A673 (cell line): ENCODE measurements around the gene CYS1. TPM values are rescaled to one million over a fixed set of nuclear protein-coding genes. Genes with fewer than 3 reads are reported as not detected.

Source experiments
- BruUV-seq: library from RNA; stranded (reverse); fragments of 400-500 nt; replicated peaks from 2 replicates; lab custom pipeline; 2021; lab: Mats Ljungman, UMichigan
- CTCF ChIA-PET: fragments of 300-600 bp; sonication (Branson Sonifier 250); formaldehyde crosslinking; loops from one replicate; lab custom pipeline; 2022; ENCODE audit warnings: antibody characterized with exemption; lab: Charles Lee
- POLR2A ChIA-PET: fragments of 300-600 bp; sonication (Branson Sonifier 250); formaldehyde crosslinking; loops from one replicate; lab custom pipeline; 2022; ENCODE audit warnings: antibody characterized with exemption; ENCODE audit not compliant: low non-redundant PET; lab: Charles Lee
- DNase-seq: peaks from one replicate; pipeline ENCODE4 v3.0.0-alpha.2; 2015; ENCODE audit warnings: low spot score
- H3K27ac ChIP-seq: fragments of 200-600 bp; sonication (generic); 2 replicates; pipeline ENCODE4 v1.5.1; 2016; ENCODE audit warnings: mixed run types, low read depth, mild to moderate bottlenecking, mixed read lengths, antibody characterized with exemption, low read length; ENCODE audit not compliant: poor library complexity, severe bottlenecking
- H3K27me3 ChIP-seq: fragments of 200-600 bp; sonication (generic); replicated peaks from 2 replicates; pipeline ENCODE4 v1.6.1; 2017; ENCODE audit warnings: mixed run types, low read depth, mild to moderate bottlenecking, mixed read lengths, antibody characterized with exemption, low read length; ENCODE audit not compliant: insufficient read depth, poor library complexity
- H3K36me3 ChIP-seq: fragments of 200-600 bp; sonication (generic); 2 replicates; pipeline ENCODE4 v1.6.1; 2016; ENCODE audit warnings: mixed run types, mild to moderate bottlenecking, mixed read lengths, antibody characterized with exemption, low read length; ENCODE audit not compliant: insufficient read depth, poor library complexity, severe bottlenecking
- H3K4me1 ChIP-seq: fragments of 200-600 bp; sonication (generic); 2 replicates; pipeline ENCODE4 v1.6.1; 2017; ENCODE audit warnings: mixed run types, mild to moderate bottlenecking, mixed read lengths, antibody characterized with exemption, low read length; ENCODE audit not compliant: insufficient read depth, poor library complexity, severe bottlenecking
- H3K4me3 ChIP-seq: fragments of 200-600 bp; sonication (generic); 2 replicates; pipeline ENCODE4 v1.5.1; 2016; ENCODE audit warnings: low read depth, mixed run types, mild to moderate bottlenecking, mixed read lengths, low read length; ENCODE audit not compliant: poor library complexity, severe bottlenecking
- H3K9me3 ChIP-seq: fragments of 200-600 bp; sonication (generic); 2 replicates; pipeline ENCODE4 v1.6.1; 2016; ENCODE audit warnings: mixed run types, low read depth, mild to moderate bottlenecking, mixed read lengths, antibody characterized with exemption, low read length; ENCODE audit not compliant: poor library complexity, severe bottlenecking
- EZH2 ChIP-seq: fragments of 200-600 bp; sonication (generic); IDR thresholded peaks from 2 replicates; pipeline ENCODE4 v1.6.1; 2017; ENCODE audit warnings: borderline replicate concordance, low read depth, mild to moderate bottlenecking, mixed read lengths, antibody characterized with exemption, low read length; ENCODE audit not compliant: poor library complexity, severe bottlenecking
- intact Hi-C: fragments of 100-400 bp; cut with micrococcal nuclease; formaldehyde crosslinking; loops from one replicate; pipeline ENCODE4 v1.10.0; 2022; ENCODE audit not compliant: unreplicated experiment
- total RNA-seq: library from RNA; stranded (reverse); gene quantifications from 2 replicates; pipeline ENCODE4 v1.2.3, GENCODE V29; 2021
- TF ChIP-seq, protein P1 (sequence below): fragments of 300-800, 200-600 bp; sonication (generic); conservative IDR thresholded peaks from 2 replicates; pipeline ENCODE4 v1.5.1; 2017; ENCODE audit warnings: low read depth, mild to moderate bottlenecking, antibody characterized with exemption, low read length, moderate library complexity, mixed read lengths

Gene CYS1
- total RNA-seq, 1 experiment from 2014 or later: not detected

- H3K4me3 ChIP-seq: no peak overlapping the region
- TF ChIP-seq EZH2: no peak
- TF ChIP-seq, protein P1, sequence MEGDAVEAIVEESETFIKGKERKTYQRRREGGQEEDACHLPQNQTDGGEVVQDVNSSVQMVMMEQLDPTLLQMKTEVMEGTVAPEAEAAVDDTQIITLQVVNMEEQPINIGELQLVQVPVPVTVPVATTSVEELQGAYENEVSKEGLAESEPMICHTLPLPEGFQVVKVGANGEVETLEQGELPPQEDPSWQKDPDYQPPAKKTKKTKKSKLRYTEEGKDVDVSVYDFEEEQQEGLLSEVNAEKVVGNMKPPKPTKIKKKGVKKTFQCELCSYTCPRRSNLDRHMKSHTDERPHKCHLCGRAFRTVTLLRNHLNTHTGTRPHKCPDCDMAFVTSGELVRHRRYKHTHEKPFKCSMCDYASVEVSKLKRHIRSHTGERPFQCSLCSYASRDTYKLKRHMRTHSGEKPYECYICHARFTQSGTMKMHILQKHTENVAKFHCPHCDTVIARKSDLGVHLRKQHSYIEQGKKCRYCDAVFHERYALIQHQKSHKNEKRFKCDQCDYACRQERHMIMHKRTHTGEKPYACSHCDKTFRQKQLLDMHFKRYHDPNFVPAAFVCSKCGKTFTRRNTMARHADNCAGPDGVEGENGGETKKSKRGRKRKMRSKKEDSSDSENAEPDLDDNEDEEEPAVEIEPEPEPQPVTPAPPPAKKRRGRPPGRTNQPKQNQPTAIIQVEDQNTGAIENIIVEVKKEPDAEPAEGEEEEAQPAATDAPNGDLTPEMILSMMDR: no peak
- intact Hi-C loops: loop anchor here (5.0 kb wide), 1 partner anchor 36 kb away; no protein-coding TSS in a partner anchor
- DNase-seq: no peak
- POLR2A ChIA-PET: no interaction called here
- H3K27me3 ChIP-seq: no peaks in the 10 kb centered on the region
- BruUV-seq: no TSS peak
- CTCF ChIA-PET: interaction anchor here (0.7 to 1.7 kb wide), 2 partner anchors 44 to 258 kb away, joined by 3 to 12 read pairs; no protein-coding TSS in a partner anchor
- H3K9me3 ChIP-seq: no peaks in the 10 kb centered on the region
- H3K27ac ChIP-seq: no peak overlapping the region
- H3K4me1 ChIP-seq: peaks cover 11% of the 10 kb centered on the region
- H3K36me3 ChIP-seq: no peaks in the 10 kb centered on the region
These were observed 51.7 kb downstream of the CYS1 start for GRCh38 chr2:10028407-10028987.

DNA sequence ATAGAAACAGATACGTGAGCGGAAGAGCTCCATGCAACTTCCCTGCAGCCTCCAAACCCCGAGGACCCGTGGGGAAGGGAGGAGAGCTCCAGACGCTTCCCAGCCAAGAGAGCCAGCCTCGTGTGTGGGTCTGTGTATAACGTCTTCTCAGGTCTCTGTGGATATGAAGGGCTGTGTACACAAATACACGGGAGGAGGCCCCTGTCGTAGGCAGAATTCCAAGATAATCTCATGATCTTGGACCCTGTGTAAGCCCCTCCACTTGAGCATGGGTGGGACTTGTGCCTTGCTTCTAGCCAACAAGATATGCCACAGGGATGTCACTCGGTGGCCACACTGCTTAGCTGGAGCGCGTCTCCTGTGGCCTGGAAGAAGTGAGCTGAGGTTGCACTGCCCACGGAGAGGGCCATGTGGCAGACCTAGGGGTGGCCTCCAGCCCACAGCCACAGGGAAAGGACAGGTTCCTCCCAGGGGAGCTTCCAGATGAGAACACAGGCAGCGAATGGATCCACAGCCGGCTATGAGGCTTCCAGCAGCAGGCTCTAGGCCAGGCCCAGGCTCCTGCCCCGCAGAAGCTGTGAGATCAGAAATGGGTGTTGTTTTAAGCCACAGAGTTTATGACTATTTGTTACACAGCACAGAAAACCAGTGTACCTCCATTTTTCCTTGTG lies 52.4 kb downstream of the CYS1 start:
- ChIA-PET POLR2A (no interaction called here), CTCF (interaction anchor here (0.7 kb wide), 1 partner anchor 258 kb away, joined by 3 read pairs; no protein-coding TSS in a partner anchor)
- H3K9me3 ChIP-seq: no peaks in the 10 kb centered on the region
- no peak for DNase-seq
- no TSS peak for BruUV-seq
- peaks cover 11% of the 10 kb centered on the region for H3K4me1 ChIP-seq
- no peak overlapping the region for H3K4me3 ChIP-seq
- no peaks in the 10 kb centered on the region for H3K27me3 ChIP-seq
- TF ChIP-seq, protein P1: no peak
- no peak for TF ChIP-seq EZH2
- intact Hi-C loops: loop anchor here (5.0 kb wide), 1 partner anchor 35 kb away; no protein-coding TSS in a partner anchor
- H3K36me3 ChIP-seq: no peaks in the 10 kb centered on the region
- H3K27ac ChIP-seq: no peak overlapping the region

DNA sequence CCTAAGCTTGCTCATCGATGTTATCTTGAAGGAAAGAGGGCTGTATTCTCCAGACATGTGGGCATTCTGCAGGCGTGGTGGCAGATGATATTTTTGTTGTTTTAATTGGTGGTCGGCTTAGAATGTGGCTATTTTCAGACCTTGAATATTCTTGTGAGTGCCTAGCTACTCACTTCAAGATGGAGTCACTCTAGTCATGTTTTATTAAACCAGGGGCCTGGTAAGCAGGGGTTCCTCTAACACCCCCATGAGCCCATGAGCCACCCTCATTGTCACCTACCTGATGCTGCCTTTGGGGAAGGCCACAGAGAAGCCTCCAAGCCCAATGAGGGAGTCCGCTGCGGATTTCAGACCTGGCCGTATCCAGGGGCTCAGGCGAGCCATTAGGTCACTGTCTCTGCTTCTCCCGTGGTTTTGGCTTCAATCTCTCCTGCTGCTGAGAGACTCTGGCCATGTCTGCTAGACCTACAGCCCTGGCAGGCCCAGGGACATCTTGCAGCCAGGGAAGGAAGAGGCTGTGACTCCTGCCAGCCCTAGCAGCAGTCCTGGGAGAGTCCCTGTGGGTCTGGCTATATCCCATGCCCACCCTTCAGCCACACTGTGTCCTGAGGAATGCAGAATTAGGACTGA lies 53.2 kb downstream of the CYS1 start:
- CTCF ChIA-PET: no interaction called here

More for the DNA sequence above, 53.2 kb downstream of the CYS1 start:
- no TSS peak for BruUV-seq
- Histone ChIP-seq H3K9me3 (no peaks in the 10 kb centered on the region), H3K36me3 (no peaks in the 10 kb centered on the region), H3K27me3 (no peaks in the 10 kb centered on the region), H3K4me3 (no peak overlapping the region), H3K27ac (no peak overlapping the region), H3K4me1 (peaks cover 11% of the 10 kb centered on the region)
- no peak for TF ChIP-seq EZH2
- TF ChIP-seq, protein P1: no peak
- no peak for DNase-seq
- intact Hi-C loops: loop anchor here (5.0 kb wide), 1 partner anchor 35 kb away; no protein-coding TSS in a partner anchor
- POLR2A ChIA-PET: no interaction called here
